ENCODE measurements around the gene SLC35F3. TPM values are rescaled to one million over a fixed set of nuclear protein-coding genes. Genes with fewer than 3 reads are reported as not detected.
"Not testable (repeated sequence)": the region's sequence is repeated elsewhere in the genome, so short reads cannot be mapped to it uniquely, and the experiment has no call there.

SLC35F3 gene
- total RNA-seq, 2 donors from 2014 or later, result 0.12 to 0.14 TPM

- intact Hi-C loops (cut with DNase I, micrococcal nuclease), result no loop called here
- DNase-seq, result no peak
- peak; percentile 40 for ATAC-seq
Measured at GRCh38 chr1:234154320-234155251, 250.1 kb downstream of the SLC35F3 start.

- ATAC-seq (no peak), DNase-seq (no peak)
- intact Hi-C loops (cut with DNase I, micrococcal nuclease), result no loop called here
Measured at GRCh38 chr1:234162661-234163060, 258.2 kb downstream of the SLC35F3 start.

GRCh38 chr1:234163267-234163919, 258.9 kb downstream of the SLC35F3 start:
- intact Hi-C loops (cut with DNase I, micrococcal nuclease), result no loop called here
- ATAC-seq (no peak), DNase-seq (no peak)

- intact Hi-C loops (cut with DNase I, micrococcal nuclease), result no loop called here
- ATAC-seq (no peak), DNase-seq (no peak)
Measured at GRCh38 chr1:234164098-234164709, 259.7 kb downstream of the SLC35F3 start.

- intact Hi-C loops (cut with DNase I, micrococcal nuclease), result no loop called here
- no peak for ATAC-seq
- no peak for DNase-seq
Measured at GRCh38 chr1:234168061-234168724, 263.7 kb downstream of the SLC35F3 start.

- no peak for ATAC-seq
- DNase-seq, result no peak
- intact Hi-C loops (cut with DNase I, micrococcal nuclease), result no loop called here
Measured at GRCh38 chr1:234169161-234169849, 264.8 kb downstream of the SLC35F3 start.

- no peak for ATAC-seq
- intact Hi-C loops (cut with DNase I, micrococcal nuclease), result no loop called here
- DNase-seq, result no peak
Measured at GRCh38 chr1:234170067-234170466, 265.6 kb downstream of the SLC35F3 start.

GRCh38 chr1:234170622-234171021, 266.1 kb downstream of the SLC35F3 start:
- ATAC-seq (no peak), DNase-seq (no peak)
- intact Hi-C loops (cut with DNase I, micrococcal nuclease), result no loop called here

- ATAC-seq (no peak), DNase-seq (no peak)
- intact Hi-C loops (cut with DNase I, micrococcal nuclease), result no loop called here
Measured at GRCh38 chr1:234173968-234174367, 269.5 kb downstream of the SLC35F3 start.

GRCh38 chr1:234175363-234175762, 270.9 kb downstream of the SLC35F3 start:
- intact Hi-C loops (cut with DNase I, micrococcal nuclease), result no loop called here
- no peak for DNase-seq
- no peak for ATAC-seq

GRCh38 chr1:234176000-234176399, 271.5 kb downstream of the SLC35F3 start:
- DNase-seq (no peak), ATAC-seq (no peak)
- intact Hi-C loops (cut with DNase I, micrococcal nuclease), result no loop called here

- DNase-seq; intact Hi-C loops (cut with DNase I, micrococcal nuclease); ATAC-seq: not testable (repeated sequence)
Measured at GRCh38 chr1:234176847-234177246, 272.4 kb downstream of the SLC35F3 start.

GRCh38 chr1:234185438-234185837, 281.0 kb downstream of the SLC35F3 start:
- ATAC-seq, result no peak
- DNase-seq, result no peak
- intact Hi-C loops (cut with DNase I, micrococcal nuclease), result no loop called here

GRCh38 chr1:234186037-234186688, 281.7 kb downstream of the SLC35F3 start:
- ATAC-seq (no peak), DNase-seq (no peak)
- intact Hi-C loops (cut with DNase I, micrococcal nuclease), result no loop called here

GRCh38 chr1:234188454-234188792, 283.9 kb downstream of the SLC35F3 start:
- ATAC-seq (no peak), DNase-seq (no peak)
- intact Hi-C loops (cut with DNase I, micrococcal nuclease), result no loop called here

- intact Hi-C loops (cut with DNase I, micrococcal nuclease), result no loop called here
- ATAC-seq (no peak), DNase-seq (no peak)
Measured at GRCh38 chr1:234197839-234198238, 293.4 kb downstream of the SLC35F3 start.

GRCh38 chr1:234199476-234200127, 295.1 kb downstream of the SLC35F3 start:
- intact Hi-C loops (cut with DNase I, micrococcal nuclease), result no loop called here
- ATAC-seq (no peak), DNase-seq (no peak)

- intact Hi-C loops (cut with DNase I, micrococcal nuclease), result no loop called here
- DNase-seq (no peak), ATAC-seq (no peak)
Measured at GRCh38 chr1:234200566-234200965, 296.1 kb downstream of the SLC35F3 start.

All from left colon (tissue), 2 donors.